K562 (cell line): ENCODE results near the gene DEF6. TPM values are rescaled to one million over a fixed set of nuclear protein-coding genes. Genes with fewer than 3 reads are reported as not detected.

Experiments used
- ATAC-seq: fragments of 200-7000 bp; cut with Tn5 transposase; 3 replicates; pipeline ENCODE4 v1.9.1; 2020; ENCODE audit warnings: moderate library complexity
- BruUV-seq: library from RNA; stranded (reverse); fragments of 400-500 nt; replicated peaks from 2 replicates; lab custom pipeline; 2021; lab: Mats Ljungman, UMichigan
- CTCF ChIA-PET: fragments of 300-600 bp; formaldehyde crosslinking; extraction: SDS; loops from one replicate; lab custom pipeline; 2021; ENCODE audit warnings: low intra/inter-chr PET ratio; lab: Yijun Ruan, JAX
- POLR2A ChIA-PET: fragments of 300-600, 350-650 bp; sonication (Branson Sonifier 250); formaldehyde crosslinking; extraction: SDS; loops from one replicate; lab custom pipeline; 2021; ENCODE audit warnings: antibody characterized with exemption, inconsistent platforms; lab: Yijun Ruan, JAX
- DNase-seq, 4 experiments: peaks; one replicate each; pipeline versions ENCODE4 v3.0.0 to v3.0.0-alpha.2; 2011 to 2018; ENCODE audit warnings: low spot score in 3 of 4, mixed read lengths in 3 of 4; ENCODE audit errors: extremely low read depth in 1 of 4
- FAIRE-seq: peaks from 2 replicates; lab custom pipeline; 2011; peaks lifted over from hg19 to GRCh38; lab: Jason Lieb, UNC
- H2AFZ ChIP-seq: 2 replicates; pipeline ENCODE4 v1.6.0; 2011; ENCODE audit warnings: low read depth, low read length, control low read depth, inconsistent platforms
- H3K27ac ChIP-seq: fragments of 200-600 bp; 3 replicates; pipeline ENCODE4 v1.8.0; 2011; ENCODE audit warnings: low read depth, mild to moderate bottlenecking, control low read depth, inconsistent platforms, low read length, moderate library complexity, mixed read lengths; ENCODE audit errors: extremely low read depth
- H3K27me3 ChIP-seq, 2 experiments: fragments of 300-600 bp in 1 of 2; 2 replicates in 1 of 2; 3 replicates in 1 of 2; pipeline versions ENCODE4 v1.6.0 to v1.8.0; 2011; ENCODE audit warnings: inconsistent platforms in 2 of 2, low read length in 2 of 2, mild to moderate bottlenecking in 1 of 2, mixed read lengths in 1 of 2, moderate library complexity in 1 of 2; ENCODE audit not compliant: control insufficient read depth in 2 of 2, insufficient read depth in 2 of 2
- H3K36me3 ChIP-seq: fragments of 300-600 bp; 3 replicates; pipeline ENCODE4 v1.8.0; 2011; ENCODE audit warnings: mild to moderate bottlenecking, low read length, inconsistent platforms; ENCODE audit not compliant: control insufficient read depth, insufficient read depth
- H3K4me1 ChIP-seq, 2 experiments: fragments of 200-600 bp in 1 of 2; replicated peaks in 1 of 2; 2 replicates in 1 of 2; 3 replicates in 1 of 2; pipeline versions ENCODE4 v1.5.1 to v1.8.0; 2011; ENCODE audit warnings: inconsistent platforms in 2 of 2, low read length in 2 of 2, mild to moderate bottlenecking in 1 of 2, mixed read lengths in 1 of 2, moderate library complexity in 1 of 2; ENCODE audit not compliant: control insufficient read depth in 2 of 2, insufficient read depth in 2 of 2
- H3K4me2 ChIP-seq: 2 replicates; pipeline ENCODE4 v1.6.1; 2011; ENCODE audit warnings: low read length, control low read depth, inconsistent platforms, mixed read lengths; ENCODE audit not compliant: insufficient read depth
- H3K4me3 ChIP-seq: fragments of 200-600 bp; sonication (generic), shearing (Covaris generic); 2 replicates; pipeline ENCODE4 v1.5.1; 2016; ENCODE audit warnings: control low read depth, inconsistent platforms
- H3K79me2 ChIP-seq: fragments of 200-600 bp; 3 replicates; pipeline ENCODE4 v1.8.0; 2011; ENCODE audit warnings: low read length, inconsistent platforms; ENCODE audit not compliant: control insufficient read depth, insufficient read depth
- H3K9ac ChIP-seq, 2 experiments: 2 replicates each; pipeline versions ENCODE4 v1.6.0 to v1.6.1; 2011; ENCODE audit warnings: low read depth in 2 of 2, low read length in 2 of 2, control low read depth in 1 of 2, inconsistent platforms in 1 of 2, mild to moderate bottlenecking in 1 of 2, mixed read lengths in 1 of 2; ENCODE audit not compliant: insufficient read depth in 1 of 2
- H3K9me1 ChIP-seq: one replicate; pipeline ENCODE4 v1.6.0; 2011; ENCODE audit warnings: inconsistent platforms, mild to moderate bottlenecking, low read length, moderate library complexity; ENCODE audit not compliant: control insufficient read depth, insufficient read depth
- H3K9me3 ChIP-seq: replicated peaks from 2 replicates; pipeline ENCODE4 v1.5.1; 2011; ENCODE audit warnings: low read depth, low read length, inconsistent platforms; ENCODE audit not compliant: control insufficient read depth, insufficient read depth
- H4K20me1 ChIP-seq: replicated peaks from 2 replicates; pipeline ENCODE4 v1.6.1; 2011; ENCODE audit warnings: low read length, inconsistent platforms, mixed read lengths; ENCODE audit not compliant: control insufficient read depth, insufficient read depth
- FOS ChIP-seq: IDR thresholded peaks from 3 replicates; pipeline ENCODE4 v1.6.1; 2011; ENCODE audit not compliant: insufficient read length; ENCODE audit errors: extremely low read depth
- NFE2L1 ChIP-seq: fragments of 450-650 bp; IDR thresholded peaks from 2 replicates; pipeline ENCODE4 v1.6.1; 2016; ENCODE audit warnings: missing genetic modification characterization, low read depth, mild to moderate bottlenecking, missing compliant biosample characterization, moderate library complexity, borderline replicate concordance
- NFIX ChIP-seq: fragments of 250-450 bp; sonication (Bioruptor Pico); IDR thresholded peaks from 2 replicates; pipeline ENCODE4 v1.4.0; 2020; ENCODE audit warnings: low read depth, mild to moderate bottlenecking, moderate library complexity
- POLR2AphosphoS2 ChIP-seq: IDR thresholded peaks from 2 replicates; pipeline ENCODE4 v1.6.1; 2012; ENCODE audit warnings: low read length, improper control_type of control experiment
- TBL1XR1 ChIP-seq, 2 experiments: IDR thresholded peaks; 2 replicates each; pipeline ENCODE4 v1.6.1; 2012; ENCODE audit warnings: improper control_type of control experiment in 2 of 2, low read length in 2 of 2, mild to moderate bottlenecking in 1 of 2
- TSC22D4 ChIP-seq: fragments of 450-650 bp; IDR thresholded peaks from 2 replicates; pipeline ENCODE4 v1.6.1; 2016; ENCODE audit warnings: missing genetic modification characterization, missing biosample characterization, control low read depth
- U2AF2 ChIP-seq: fragments of 200-400 bp; formaldehyde crosslinking; optimal IDR thresholded peaks from 2 replicates; pipeline ENCODE3; 2017; ENCODE audit warnings: low read depth, mild to moderate bottlenecking, low read length
- ZNF121 ChIP-seq: sonication (generic); formaldehyde crosslinking; conservative IDR thresholded peaks from 2 replicates; pipeline ENCODE4 v1.8.0; 2022; ENCODE audit warnings: missing genetic modification reagents
- ZNF444 ChIP-seq: fragments of 250-450 bp; sonication (Bioruptor Pico); IDR thresholded peaks from 2 replicates; pipeline ENCODE4 v1.4.0; 2020; ENCODE audit warnings: mild to moderate bottlenecking, moderate library complexity
- ZNF551 ChIP-seq: fragments of 250-450 bp; sonication (Bioruptor Pico); IDR thresholded peaks from 2 replicates; pipeline ENCODE4 v1.5.0; 2021; ENCODE audit warnings: mild to moderate bottlenecking, moderate library complexity
- WGBS: fragments of 100-300 bp; shearing (Covaris generic); methylation state at CpG from one replicate; pipeline ENCODE4 v1.1.6; 2016; ENCODE audit warnings: low coverage, mixed read lengths; ENCODE audit not compliant: insufficient coverage; ENCODE audit errors: missing lambda C conversion rate; 5-methylcytosine and 5-hydroxymethylcytosine counted together
- in situ Hi-C: fragments of 300-500 bp; cut with MboI; formaldehyde crosslinking; loops from 4 replicates; pipeline ENCODE4 v1.15.0; 2018; ENCODE audit warnings: inconsistent platforms, mixed read lengths
- intact Hi-C: fragments of 100-400 bp; cut with micrococcal nuclease; formaldehyde crosslinking; loops from 2 replicates; pipeline ENCODE4 v1.14.2; 2022
- polyA plus RNA-seq, 8 experiments: library from polyadenylated mRNA; depleted of rRNA in 4 of 8; stranded (reverse) in 5 of 8; unstranded in 3 of 8; fragments of >200 nt; fragmentation: Nextera tagmentation in 2 of 8; fragmentation: Illumina TruSeq in 1 of 8; extraction: Ambion mirVana in 2 of 8; extraction: Trizol in 1 of 8; gene quantifications; 2 replicates each; pipeline versions ENCODE4 v1.2.1 to v1.2.3, GENCODE V29; 2011 to 2014; ENCODE audit warnings: inconsistent platforms in 1 of 8, missing spikeins in 1 of 8
- total RNA-seq, 7 experiments: library from RNA; depleted of rRNA in 6 of 7; stranded (reverse); fragments of >200 nt in 6 of 7; fragmentation: Illumina TruSeq in 2 of 7; extraction: Trizol in 2 of 7; gene quantifications; 2 replicates each; pipeline versions ENCODE4 v1.2.1 to v1.2.3, GENCODE V29; 2011 to 2021; ENCODE audit warnings: low replicate concordance in 1 of 7
- TF ChIP-seq, protein P1 (sequence below): sonication (generic); formaldehyde crosslinking; IDR thresholded peaks from 2 replicates; pipeline ENCODE4 v1.8.0; 2022; ENCODE audit warnings: missing genetic modification reagents, mild to moderate bottlenecking, borderline replicate concordance
- TF ChIP-seq, protein P2 (sequence below): fragments of 450-650 bp; IDR thresholded peaks from 2 replicates; pipeline ENCODE4 v1.6.1; 2018; ENCODE audit warnings: mild to moderate bottlenecking, low read depth; ENCODE audit not compliant: partially characterized antibody
- TF ChIP-seq, protein P3 (sequence below): fragments of 450-650 bp; formaldehyde crosslinking; IDR thresholded peaks from 2 replicates; pipeline ENCODE4 v1.4.0; 2020; ENCODE audit warnings: mild to moderate bottlenecking

DEF6 gene
- total and polyA plus RNA-seq, 9 of the 15 experiments (the other 6 are each of a cell fraction or from before 2014, with no cell fraction given), result 1.3 to 44.6 (median 22.7) TPM

DNA sequence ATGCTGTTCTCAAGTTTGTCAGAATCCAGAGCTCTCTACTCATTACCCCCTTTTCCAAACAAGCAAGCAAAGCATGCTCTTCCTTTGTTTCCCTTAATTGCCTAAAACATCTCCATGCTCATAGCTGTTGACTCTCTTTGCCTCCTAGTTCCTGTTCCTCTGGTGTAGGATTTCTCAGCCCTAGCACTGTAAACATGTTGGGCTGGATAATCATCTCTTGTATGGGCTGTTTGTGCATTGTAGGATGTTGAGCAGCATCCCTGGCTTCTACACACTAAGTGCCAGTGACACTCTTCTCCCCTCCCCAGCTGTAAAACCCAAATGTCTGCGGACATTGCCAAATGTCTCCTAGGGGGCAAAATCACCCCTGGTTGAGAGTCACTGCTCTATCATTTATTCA, 58.8 kb downstream of the DEF6 start:
- POLR2A ChIA-PET, result interaction anchor here (0.5 to 1.8 kb wide), 4 partner anchors 10 to 116 kb away, joined by 3 to 4 read pairs (median 4); no protein-coding TSS in a partner anchor

GRCh38 chr6:35357677-35358076, 60.1 kb downstream of the DEF6 start:
- WGBS, result 78% methylated on average over 4 of the region's 4 CpGs
- Histone ChIP-seq H3K4me2 (no peak overlapping the region), H2AFZ (no peak overlapping the region), H3K4me1 (peaks cover 5 to 11% of the 10 kb centered on the region in 2 experiments), H3K9ac (no peak overlapping the region), H3K9me1 (no peaks in the 10 kb centered on the region), H3K79me2 (peaks cover 7% of the 10 kb centered on the region; the same call in 1 of the 3 replicates), H3K9me3 (no peaks in the 10 kb centered on the region), H3K27me3 (no peaks in the 10 kb centered on the region), H4K20me1 (no peaks in the 10 kb centered on the region), H3K4me3 (no peak overlapping the region), H3K36me3 (peaks cover 21% of the 10 kb centered on the region; the same call in 2 of the 3 replicates), H3K27ac (no peak overlapping the region)
- in situ Hi-C loops, result no loop called here
- ChIA-PET CTCF (no interaction called here), POLR2A (interaction anchor here (0.6 to 2.9 kb wide), 6 partner anchors 9 to 990 kb away, joined by 3 to 10 read pairs (median 4); no protein-coding TSS in a partner anchor)
- DNase-seq (no peak), ATAC-seq (no peak), FAIRE-seq (no peak)
- intact Hi-C loops, result no loop called here
- BruUV-seq, result no TSS peak
- TF ChIP-seq NFIX (no peak), ZNF121 (no peak), U2AF2 (no peak), ZNF444 (no peak), ZNF551 (no peak)
- TF ChIP-seq, protein P1, sequence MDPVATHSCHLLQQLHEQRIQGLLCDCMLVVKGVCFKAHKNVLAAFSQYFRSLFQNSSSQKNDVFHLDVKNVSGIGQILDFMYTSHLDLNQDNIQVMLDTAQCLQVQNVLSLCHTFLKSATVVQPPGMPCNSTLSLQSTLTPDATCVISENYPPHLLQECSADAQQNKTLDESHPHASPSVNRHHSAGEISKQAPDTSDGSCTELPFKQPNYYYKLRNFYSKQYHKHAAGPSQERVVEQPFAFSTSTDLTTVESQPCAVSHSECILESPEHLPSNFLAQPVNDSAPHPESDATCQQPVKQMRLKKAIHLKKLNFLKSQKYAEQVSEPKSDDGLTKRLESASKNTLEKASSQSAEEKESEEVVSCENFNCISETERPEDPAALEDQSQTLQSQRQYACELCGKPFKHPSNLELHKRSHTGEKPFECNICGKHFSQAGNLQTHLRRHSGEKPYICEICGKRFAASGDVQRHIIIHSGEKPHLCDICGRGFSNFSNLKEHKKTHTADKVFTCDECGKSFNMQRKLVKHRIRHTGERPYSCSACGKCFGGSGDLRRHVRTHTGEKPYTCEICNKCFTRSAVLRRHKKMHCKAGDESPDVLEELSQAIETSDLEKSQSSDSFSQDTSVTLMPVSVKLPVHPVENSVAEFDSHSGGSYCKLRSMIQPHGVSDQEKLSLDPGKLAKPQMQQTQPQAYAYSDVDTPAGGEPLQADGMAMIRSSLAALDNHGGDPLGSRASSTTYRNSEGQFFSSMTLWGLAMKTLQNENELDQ (CRISPR knock-in tag), result no peak
- TF ChIP-seq, protein P2, sequence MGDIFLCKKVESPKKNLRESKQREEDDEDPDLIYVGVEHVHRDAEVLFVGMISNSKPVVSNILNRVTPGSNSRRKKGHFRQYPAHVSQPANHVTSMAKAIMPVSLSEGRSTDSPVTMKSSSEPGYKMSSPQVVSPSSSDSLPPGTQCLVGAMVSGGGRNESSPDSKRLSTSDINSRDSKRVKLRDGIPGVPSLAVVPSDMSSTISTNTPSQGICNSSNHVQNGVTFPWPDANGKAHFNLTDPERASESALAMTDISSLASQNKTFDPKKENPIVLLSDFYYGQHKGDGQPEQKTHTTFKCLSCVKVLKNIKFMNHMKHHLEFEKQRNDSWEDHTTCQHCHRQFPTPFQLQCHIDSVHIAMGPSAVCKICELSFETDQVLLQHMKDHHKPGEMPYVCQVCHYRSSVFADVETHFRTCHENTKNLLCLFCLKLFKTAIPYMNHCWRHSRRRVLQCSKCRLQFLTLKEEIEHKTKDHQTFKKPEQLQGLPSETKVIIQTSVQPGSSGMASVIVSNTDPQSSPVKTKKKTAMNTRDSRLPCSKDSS, result no peak

More for the DNA sequence above, 58.8 kb downstream of the DEF6 start:
- TF ChIP-seq FOS (no peak), POLR2AphosphoS2 (no peak), TBL1XR1 (IDR thresholded peaks at IDR 0.05; ENCODE audit: low read length in 2 of 2) (no peak), TSC22D4 (tag) (no peak), NFE2L1 (tag) (no peak)
- TF ChIP-seq, protein P3, sequence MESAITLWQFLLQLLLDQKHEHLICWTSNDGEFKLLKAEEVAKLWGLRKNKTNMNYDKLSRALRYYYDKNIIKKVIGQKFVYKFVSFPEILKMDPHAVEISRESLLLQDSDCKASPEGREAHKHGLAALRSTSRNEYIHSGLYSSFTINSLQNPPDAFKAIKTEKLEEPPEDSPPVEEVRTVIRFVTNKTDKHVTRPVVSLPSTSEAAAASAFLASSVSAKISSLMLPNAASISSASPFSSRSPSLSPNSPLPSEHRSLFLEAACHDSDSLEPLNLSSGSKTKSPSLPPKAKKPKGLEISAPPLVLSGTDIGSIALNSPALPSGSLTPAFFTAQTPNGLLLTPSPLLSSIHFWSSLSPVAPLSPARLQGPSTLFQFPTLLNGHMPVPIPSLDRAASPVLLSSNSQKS (CRISPR knock-in tag), result no peak
- H3K4me1 ChIP-seq, result no peaks in the 10 kb centered on the region; a peak in 2 of 5 replicates
- H3K36me3 ChIP-seq, result peaks cover 22% of the 10 kb centered on the region; the same call in 2 of the 3 replicates
- no peak for FAIRE-seq
- H3K4me3 ChIP-seq, result no peak overlapping the region
- no peaks in the 10 kb centered on the region for H3K9me1 ChIP-seq
- no peaks in the 10 kb centered on the region for H3K9me3 ChIP-seq
- CTCF ChIA-PET, result no interaction called here
- WGBS, result 89% methylated on average over 1 of the region's 1 CpG
- H3K9ac ChIP-seq, result no peak overlapping the region
- no peaks in the 10 kb centered on the region for H4K20me1 ChIP-seq
- in situ Hi-C loops (no loop called here), intact Hi-C loops (no loop called here)
- ATAC-seq, result no peak
- no peak for DNase-seq
- BruUV-seq, result no TSS peak
- H3K27me3 ChIP-seq, result no peaks in the 10 kb centered on the region
- H3K4me2 ChIP-seq, result no peak overlapping the region
- no peak overlapping the region for H2AFZ ChIP-seq
- H3K79me2 ChIP-seq, result no peaks in the 10 kb centered on the region
- no peak overlapping the region for H3K27ac ChIP-seq
